Measurements from ENCODE around the gene PPP1R1B. TPM values are rescaled to one million over a fixed set of nuclear protein-coding genes. Genes with fewer than 3 reads are reported as not detected.
"Not testable (repeated sequence)": the region's sequence is repeated elsewhere in the genome, so short reads cannot be mapped to it uniquely, and the experiment has no call there.

The PPP1R1B gene
- total RNA-seq: 1 to 10 TPM in 1 of 2 donors, under 1 TPM in 1; 0.38 to 2.3 TPM
- long read RNA-seq, donor 1: 0 reads
- long read RNA-seq, donor 2: 0 reads

GRCh38 chr17:39626171-39627046, at the start of gene PPP1R1B:
TSS of gene PPP1R1B (plus strand) at chr17:39626952. CDS start at chr17:39627393, 441 bp downstream.
- intact Hi-C loops (cut with DNase I): loop anchor here in 1 of 2 donors (5.0 kb wide), 1 partner anchor 74 kb away; no protein-coding TSS in a partner anchor
- DNase-seq (ENCODE audit: low spot score): no peak

- no peak for DNase-seq (ENCODE audit: low spot score)
- intact Hi-C loops (cut with DNase I): no loop called here
These were observed 48.5 kb upstream of the PPP1R1B start for GRCh38 chr17:39578272-39578671.

- DNase-seq (ENCODE audit: low spot score): no peak
- intact Hi-C loops (cut with DNase I): no loop called here
These were observed 47.3 kb upstream of the PPP1R1B start for GRCh38 chr17:39579318-39580081.

- intact Hi-C loops (cut with DNase I): no loop called here
- no peak for DNase-seq (ENCODE audit: low spot score)
These were observed 46.7 kb upstream of the PPP1R1B start for GRCh38 chr17:39580082-39580468.

- DNase-seq (ENCODE audit: low spot score): no peak
- intact Hi-C loops (cut with DNase I): no loop called here
These were observed 45.5 kb upstream of the PPP1R1B start for GRCh38 chr17:39581071-39581758.

- no peak for DNase-seq (ENCODE audit: low spot score)
- intact Hi-C loops (cut with DNase I): no loop called here
These were observed 45.0 kb upstream of the PPP1R1B start for GRCh38 chr17:39581759-39582085.

- intact Hi-C loops (cut with DNase I): no loop called here
- no peak for DNase-seq (ENCODE audit: low spot score)
These were observed 44.1 kb upstream of the PPP1R1B start for GRCh38 chr17:39582658-39583057.

- intact Hi-C loops (cut with DNase I); DNase-seq (ENCODE audit: low spot score): not testable (repeated sequence)
These were observed 36.6 kb upstream of the PPP1R1B start for GRCh38 chr17:39590180-39590579.

- intact Hi-C loops (cut with DNase I): no loop called here
- no peak for DNase-seq (ENCODE audit: low spot score)
These were observed 34.5 kb upstream of the PPP1R1B start for GRCh38 chr17:39591958-39592954.

- DNase-seq (ENCODE audit: low spot score): no peak
- intact Hi-C loops (cut with DNase I): no loop called here
These were observed 33.4 kb upstream of the PPP1R1B start for GRCh38 chr17:39593371-39593770.

- intact Hi-C loops (cut with DNase I): no loop called here
- no peak for DNase-seq (ENCODE audit: low spot score)
These were observed 31.5 kb upstream of the PPP1R1B start for GRCh38 chr17:39595294-39595693.

- intact Hi-C loops (cut with DNase I): no loop called here
- DNase-seq (ENCODE audit: low spot score): no peak
These were observed 30.7 kb upstream of the PPP1R1B start for GRCh38 chr17:39595928-39596510.

GRCh38 chr17:39596543-39597267, 30.0 kb upstream of the PPP1R1B start:
- intact Hi-C loops (cut with DNase I): no loop called here
- DNase-seq (ENCODE audit: low spot score): no peak

GRCh38 chr17:39597372-39598046, 29.2 kb upstream of the PPP1R1B start:
- intact Hi-C loops (cut with DNase I): no loop called here

GRCh38 chr17:39598047-39598481, 28.7 kb upstream of the PPP1R1B start:
- DNase-seq (ENCODE audit: low spot score): no peak
- intact Hi-C loops (cut with DNase I): no loop called here

More at GRCh38 chr17:39597372-39598046, 29.2 kb upstream of the PPP1R1B start:
- DNase-seq (ENCODE audit: low spot score): no peak

GRCh38 chr17:39598630-39599003, 28.1 kb upstream of the PPP1R1B start:
- intact Hi-C loops (cut with DNase I): no loop called here
- DNase-seq (ENCODE audit: low spot score): no peak

- no peak for DNase-seq (ENCODE audit: low spot score)
- intact Hi-C loops (cut with DNase I): no loop called here
These were observed 27.6 kb upstream of the PPP1R1B start for GRCh38 chr17:39599004-39599664.

Measured in posterior vena cava (tissue), 2 donors.